Astrocyte of the hippocampus (primary cell): ENCODE data around the gene RORC.
"Not testable (repeated sequence)": the region's sequence is repeated elsewhere in the genome, so short reads cannot be mapped to it uniquely, and the experiment has no call there.

Source experiments
- DNase-seq: peaks from one replicate; pipeline ENCODE4 v3.0.0; 2011; ENCODE audit warnings: low read depth, low spot score

The RORC gene

GRCh38 chr1:151775894-151776664, 55.5 kb downstream of the RORC start:
- DNase-seq = no peak

DNA sequence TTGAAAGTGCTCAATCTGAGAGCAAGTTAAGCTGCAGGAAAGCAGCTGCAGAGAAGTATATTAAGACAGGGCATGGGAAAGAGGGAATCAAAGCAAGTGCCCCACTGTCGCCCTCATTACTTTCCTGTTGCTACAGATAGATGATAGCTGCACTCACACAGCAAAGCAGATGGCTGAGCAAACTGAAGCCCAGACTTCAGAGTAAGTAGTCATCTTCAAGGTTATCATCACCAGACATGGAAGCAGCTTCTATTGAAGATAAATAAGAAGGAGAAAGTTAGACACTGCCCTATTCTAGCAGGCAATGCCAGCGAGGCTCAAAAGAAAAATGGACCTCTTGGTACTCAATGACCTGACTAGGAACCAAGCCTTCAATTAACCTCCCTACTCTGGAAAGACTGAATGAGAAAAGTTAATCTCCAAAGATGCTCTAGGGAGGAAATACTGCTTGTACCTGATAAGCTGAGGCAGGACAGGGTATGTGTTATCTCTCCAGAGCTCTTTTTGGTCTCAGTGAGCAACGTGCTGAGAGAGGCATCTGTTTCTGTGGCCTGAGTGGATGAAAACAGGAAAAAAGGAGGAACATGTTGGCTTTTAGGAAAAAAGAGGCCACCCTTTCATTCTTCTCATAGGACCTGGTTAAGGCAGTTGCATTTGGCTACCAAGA, 57.2 kb downstream of the RORC start:
- DNase-seq = no peak

GRCh38 chr1:151773702-151774101, 57.9 kb downstream of the RORC start:
- peak; percentile 85 for DNase-seq

DNA sequence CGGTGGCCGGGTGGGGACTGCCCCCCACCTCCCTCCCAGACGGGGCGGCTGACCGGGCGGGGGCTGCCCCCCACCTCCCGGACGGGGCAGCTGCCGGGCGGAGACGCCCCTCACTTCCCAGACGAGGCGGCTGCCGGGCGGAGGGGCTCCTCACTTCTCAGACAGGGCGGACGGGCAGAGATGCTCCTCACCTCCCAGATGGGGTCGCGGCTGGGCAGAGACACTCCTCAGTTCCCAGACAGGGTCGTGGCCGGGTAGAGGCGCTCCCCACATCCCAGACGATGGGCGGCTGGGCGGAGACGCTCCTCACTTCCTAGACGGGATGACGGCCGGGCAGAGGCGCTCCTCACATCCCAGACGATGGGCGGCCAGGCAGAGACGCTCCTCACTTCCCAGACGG, 62.3 kb downstream of the RORC start:
- not testable (repeated sequence) for DNase-seq

GRCh38 chr1:151768351-151769066, 63.1 kb downstream of the RORC start:
- not testable (repeated sequence) for DNase-seq

DNA sequence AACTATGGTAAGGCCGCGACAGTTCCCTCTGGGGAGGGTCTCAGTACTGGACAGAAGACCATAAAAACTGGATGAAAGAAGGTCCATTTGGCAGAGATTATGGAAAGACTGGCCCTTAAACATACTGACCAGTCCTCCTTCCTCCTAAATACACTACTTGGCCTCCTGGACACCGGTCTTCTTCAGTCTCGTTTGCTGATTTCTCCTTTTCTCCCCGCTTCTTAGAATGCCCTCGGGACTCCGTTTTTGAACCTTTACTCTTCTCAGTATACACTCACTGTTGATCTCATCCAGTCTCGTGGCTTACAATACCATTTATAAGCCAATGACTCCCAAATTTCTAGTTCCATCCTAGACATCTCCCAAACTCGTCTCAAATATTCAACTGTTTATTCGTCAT, 67.6 kb downstream of the RORC start:
- DNase-seq = no peak

DNA sequence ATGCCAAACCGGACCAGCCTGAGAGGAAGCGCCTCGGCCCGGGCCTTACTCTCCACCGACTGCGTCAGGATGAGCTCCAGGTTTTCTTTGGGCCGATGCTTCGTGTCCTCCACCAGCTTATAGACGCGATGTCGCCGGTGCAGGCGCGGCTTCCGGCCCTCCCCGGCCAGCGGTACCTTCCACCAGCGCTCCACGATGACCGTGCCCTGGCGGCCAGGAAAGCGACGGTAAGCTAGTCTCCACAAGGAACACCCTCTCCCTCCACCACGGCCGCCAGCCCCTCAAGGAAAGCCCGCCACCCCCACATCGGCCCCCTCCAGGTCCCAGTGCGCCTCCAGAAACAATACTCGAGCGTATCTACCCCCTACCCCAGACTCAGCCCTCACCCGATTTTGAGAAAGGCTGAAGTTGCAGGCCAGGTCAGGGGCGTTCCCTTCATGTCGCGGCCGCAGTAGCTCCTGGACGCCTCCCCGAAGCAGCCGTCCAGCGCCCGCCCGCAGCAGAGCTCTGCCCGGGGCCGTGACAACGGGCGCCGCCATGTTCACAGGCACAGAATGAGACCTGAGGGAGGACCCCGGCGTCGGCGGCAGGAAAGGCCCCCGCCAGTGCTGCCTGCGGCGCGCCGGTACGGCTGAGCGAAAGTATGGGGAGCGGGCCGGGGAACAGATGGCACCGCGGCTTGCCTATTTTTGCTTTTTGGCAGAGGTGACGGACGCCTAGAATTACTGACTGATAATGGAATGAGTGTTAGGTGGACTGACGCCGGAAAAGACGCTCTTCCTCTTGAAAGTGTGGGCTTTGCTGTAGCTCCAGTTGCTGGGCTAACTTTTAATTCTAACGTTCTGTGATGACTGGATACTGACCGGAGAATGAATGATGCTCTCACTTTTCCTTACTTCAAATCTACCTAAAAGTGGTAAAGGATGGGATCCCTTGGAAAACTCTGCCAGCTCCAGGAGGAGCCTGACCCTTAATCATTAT, 68.4 kb downstream of the RORC start, which contains the start of gene MRPL9:
TSS of gene MRPL9 (minus strand) at position 556 of the 981 bp plus-strand sequence. CDS start at position 539, 17 bp downstream.
- peak; percentile 93 for DNase-seq

DNA sequence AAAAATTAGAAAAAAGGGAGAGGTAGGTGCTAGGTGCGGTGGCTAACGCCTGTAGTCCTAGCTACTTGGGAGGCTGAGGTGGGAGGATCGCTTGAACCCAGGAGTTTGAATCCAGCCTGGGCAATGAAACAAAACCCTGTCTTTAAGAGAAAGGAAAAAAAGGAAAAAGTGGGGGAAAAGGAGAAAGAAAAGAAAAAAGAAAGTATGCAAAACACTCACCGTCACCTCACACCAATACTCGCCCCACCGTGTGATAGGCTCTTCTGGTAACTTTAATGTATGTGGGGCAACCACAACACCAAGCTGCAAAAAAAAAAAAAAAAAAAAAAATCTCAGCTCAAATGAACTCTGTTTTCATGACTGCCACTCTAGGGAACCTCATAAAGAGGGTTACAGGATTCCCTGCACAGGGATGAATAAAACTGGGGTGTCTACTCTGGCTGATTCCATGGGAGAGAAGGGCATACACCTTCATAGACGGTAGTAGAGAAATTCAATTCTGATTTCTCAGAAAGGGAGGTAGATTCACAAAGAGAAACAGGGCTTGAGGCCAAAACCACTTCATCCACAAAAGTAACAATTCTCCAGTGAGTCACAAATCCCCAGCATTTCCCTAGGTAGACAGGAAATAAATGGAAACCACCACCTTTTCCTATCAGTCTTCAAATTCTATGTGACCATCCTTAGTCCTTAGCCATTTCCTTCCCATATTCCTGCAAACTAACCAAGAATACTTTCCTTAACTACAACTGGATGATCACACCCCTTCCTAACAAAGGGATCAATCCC, 70.8 kb downstream of the RORC start:
- peak; percentile 35 for DNase-seq

- DNase-seq = no peak
Measured at GRCh38 chr1:151759241-151759640, 72.4 kb downstream of the RORC start.

GRCh38 chr1:151756291-151756690, 75.3 kb downstream of the RORC start:
- no peak for DNase-seq
